HEK293T (cell line): ENCODE measurements around the gene AFTPH.

Experiments used
- ELF4 ChIP-seq: fragments of 450-650 bp; IDR thresholded peaks from 2 replicates; pipeline ENCODE4 v1.6.1; 2017; ENCODE audit warnings: antibody characterized with exemption
- FOXK2 ChIP-seq: fragments of 450-650 bp; IDR thresholded peaks from 2 replicates; pipeline ENCODE4 v1.6.1; 2016; ENCODE audit warnings: mild to moderate bottlenecking
- HDGF ChIP-seq: fragments of 450-650 bp; IDR thresholded peaks from 2 replicates; pipeline ENCODE4 v1.6.1; 2017; ENCODE audit warnings: antibody characterized with exemption, borderline replicate concordance
- L3MBTL2 ChIP-seq: fragments of 450-650 bp; conservative IDR thresholded peaks from 2 replicates; pipeline ENCODE4 v1.6.1; 2016; ENCODE audit warnings: mild to moderate bottlenecking

DNA sequence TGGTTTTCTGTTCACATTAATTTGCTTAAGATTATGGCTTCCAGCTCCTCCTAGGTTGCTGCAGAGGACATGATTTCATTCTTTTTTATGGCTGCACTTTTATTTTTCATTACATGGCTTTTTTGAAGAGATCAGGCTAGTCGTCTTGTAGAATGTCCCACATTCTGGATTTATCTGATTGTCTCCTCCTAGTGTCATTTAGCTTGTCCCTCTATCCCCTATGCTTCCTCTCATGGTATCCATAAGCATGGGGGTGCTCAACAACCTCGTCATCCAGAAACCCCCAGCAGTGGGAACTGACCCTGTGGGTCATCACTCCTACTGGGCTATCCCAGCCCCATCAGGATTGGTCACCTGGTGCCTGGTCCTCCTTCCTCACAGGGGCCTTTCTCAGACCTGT, 80.0 kb downstream of the AFTPH start:
- TF ChIP-seq HDGF (no peak), ELF4 (no peak), FOXK2 (no peak), L3MBTL2 (no peak)
